Measurements from ENCODE around the gene EIF4E2. TPM values are rescaled to one million over a fixed set of nuclear protein-coding genes. Genes with fewer than 3 reads are reported as not detected.

Gene EIF4E2
- total RNA-seq, 1 experiment from 2014 or later = 97.8 TPM

- TF ChIP-seq, protein P1, sequence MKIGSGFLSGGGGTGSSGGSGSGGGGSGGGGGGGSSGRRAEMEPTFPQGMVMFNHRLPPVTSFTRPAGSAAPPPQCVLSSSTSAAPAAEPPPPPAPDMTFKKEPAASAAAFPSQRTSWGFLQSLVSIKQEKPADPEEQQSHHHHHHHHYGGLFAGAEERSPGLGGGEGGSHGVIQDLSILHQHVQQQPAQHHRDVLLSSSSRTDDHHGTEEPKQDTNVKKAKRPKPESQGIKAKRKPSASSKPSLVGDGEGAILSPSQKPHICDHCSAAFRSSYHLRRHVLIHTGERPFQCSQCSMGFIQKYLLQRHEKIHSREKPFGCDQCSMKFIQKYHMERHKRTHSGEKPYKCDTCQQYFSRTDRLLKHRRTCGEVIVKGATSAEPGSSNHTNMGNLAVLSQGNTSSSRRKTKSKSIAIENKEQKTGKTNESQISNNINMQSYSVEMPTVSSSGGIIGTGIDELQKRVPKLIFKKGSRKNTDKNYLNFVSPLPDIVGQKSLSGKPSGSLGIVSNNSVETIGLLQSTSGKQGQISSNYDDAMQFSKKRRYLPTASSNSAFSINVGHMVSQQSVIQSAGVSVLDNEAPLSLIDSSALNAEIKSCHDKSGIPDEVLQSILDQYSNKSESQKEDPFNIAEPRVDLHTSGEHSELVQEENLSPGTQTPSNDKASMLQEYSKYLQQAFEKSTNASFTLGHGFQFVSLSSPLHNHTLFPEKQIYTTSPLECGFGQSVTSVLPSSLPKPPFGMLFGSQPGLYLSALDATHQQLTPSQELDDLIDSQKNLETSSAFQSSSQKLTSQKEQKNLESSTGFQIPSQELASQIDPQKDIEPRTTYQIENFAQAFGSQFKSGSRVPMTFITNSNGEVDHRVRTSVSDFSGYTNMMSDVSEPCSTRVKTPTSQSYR (CRISPR knock-in tag; IDR thresholded peaks at IDR 0.05) = no peak
- TF ChIP-seq ZNF121 (CRISPR knock-in tag; IDR thresholded peaks at IDR 0.05) (no peak), NR2C2 (CRISPR knock-in tag; IDR thresholded peaks at IDR 0.05) (no peak), PRRX2 (CRISPR knock-in tag; IDR thresholded peaks at IDR 0.05) (no peak), ZNF138 (CRISPR knock-in tag; conservative IDR thresholded peaks at IDR 0.05) (no peak)
- TF ChIP-seq, protein P2, sequence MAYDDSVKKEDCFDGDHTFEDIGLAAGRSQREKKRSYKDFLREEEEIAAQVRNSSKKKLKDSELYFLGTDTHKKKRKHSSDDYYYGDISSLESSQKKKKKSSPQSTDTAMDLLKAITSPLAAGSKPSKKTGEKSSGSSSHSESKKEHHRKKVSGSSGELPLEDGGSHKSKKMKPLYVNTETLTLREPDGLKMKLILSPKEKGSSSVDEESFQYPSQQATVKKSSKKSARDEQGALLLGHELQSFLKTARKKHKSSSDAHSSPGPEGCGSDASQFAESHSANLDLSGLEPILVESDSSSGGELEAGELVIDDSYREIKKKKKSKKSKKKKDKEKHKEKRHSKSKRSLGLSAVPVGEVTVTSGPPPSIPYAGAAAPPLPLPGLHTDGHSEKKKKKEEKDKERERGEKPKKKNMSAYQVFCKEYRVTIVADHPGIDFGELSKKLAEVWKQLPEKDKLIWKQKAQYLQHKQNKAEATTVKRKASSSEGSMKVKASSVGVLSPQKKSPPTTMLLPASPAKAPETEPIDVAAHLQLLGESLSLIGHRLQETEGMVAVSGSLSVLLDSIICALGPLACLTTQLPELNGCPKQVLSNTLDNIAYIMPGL (CRISPR knock-in tag; IDR thresholded peaks at IDR 0.05) = no peak
- TF ChIP-seq, protein P3, sequence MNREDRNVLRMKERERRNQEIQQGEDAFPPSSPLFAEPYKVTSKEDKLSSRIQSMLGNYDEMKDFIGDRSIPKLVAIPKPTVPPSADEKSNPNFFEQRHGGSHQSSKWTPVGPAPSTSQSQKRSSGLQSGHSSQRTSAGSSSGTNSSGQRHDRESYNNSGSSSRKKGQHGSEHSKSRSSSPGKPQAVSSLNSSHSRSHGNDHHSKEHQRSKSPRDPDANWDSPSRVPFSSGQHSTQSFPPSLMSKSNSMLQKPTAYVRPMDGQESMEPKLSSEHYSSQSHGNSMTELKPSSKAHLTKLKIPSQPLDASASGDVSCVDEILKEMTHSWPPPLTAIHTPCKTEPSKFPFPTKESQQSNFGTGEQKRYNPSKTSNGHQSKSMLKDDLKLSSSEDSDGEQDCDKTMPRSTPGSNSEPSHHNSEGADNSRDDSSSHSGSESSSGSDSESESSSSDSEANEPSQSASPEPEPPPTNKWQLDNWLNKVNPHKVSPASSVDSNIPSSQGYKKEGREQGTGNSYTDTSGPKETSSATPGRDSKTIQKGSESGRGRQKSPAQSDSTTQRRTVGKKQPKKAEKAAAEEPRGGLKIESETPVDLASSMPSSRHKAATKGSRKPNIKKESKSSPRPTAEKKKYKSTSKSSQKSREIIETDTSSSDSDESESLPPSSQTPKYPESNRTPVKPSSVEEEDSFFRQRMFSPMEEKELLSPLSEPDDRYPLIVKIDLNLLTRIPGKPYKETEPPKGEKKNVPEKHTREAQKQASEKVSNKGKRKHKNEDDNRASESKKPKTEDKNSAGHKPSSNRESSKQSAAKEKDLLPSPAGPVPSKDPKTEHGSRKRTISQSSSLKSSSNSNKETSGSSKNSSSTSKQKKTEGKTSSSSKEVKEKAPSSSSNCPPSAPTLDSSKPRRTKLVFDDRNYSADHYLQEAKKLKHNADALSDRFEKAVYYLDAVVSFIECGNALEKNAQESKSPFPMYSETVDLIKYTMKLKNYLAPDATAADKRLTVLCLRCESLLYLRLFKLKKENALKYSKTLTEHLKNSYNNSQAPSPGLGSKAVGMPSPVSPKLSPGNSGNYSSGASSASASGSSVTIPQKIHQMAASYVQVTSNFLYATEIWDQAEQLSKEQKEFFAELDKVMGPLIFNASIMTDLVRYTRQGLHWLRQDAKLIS (CRISPR knock-in tag; IDR thresholded peaks at IDR 0.05; ENCODE audit: borderline replicate concordance) = no peak
- TF ChIP-seq, protein P4, sequence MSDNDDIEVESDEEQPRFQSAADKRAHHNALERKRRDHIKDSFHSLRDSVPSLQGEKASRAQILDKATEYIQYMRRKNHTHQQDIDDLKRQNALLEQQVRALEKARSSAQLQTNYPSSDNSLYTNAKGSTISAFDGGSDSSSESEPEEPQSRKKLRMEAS (CRISPR knock-in tag; IDR thresholded peaks at IDR 0.05) = no peak
Measured at GRCh38 chr2:232609607-232610006, 59.1 kb downstream of the EIF4E2 start (continued).

DNA sequence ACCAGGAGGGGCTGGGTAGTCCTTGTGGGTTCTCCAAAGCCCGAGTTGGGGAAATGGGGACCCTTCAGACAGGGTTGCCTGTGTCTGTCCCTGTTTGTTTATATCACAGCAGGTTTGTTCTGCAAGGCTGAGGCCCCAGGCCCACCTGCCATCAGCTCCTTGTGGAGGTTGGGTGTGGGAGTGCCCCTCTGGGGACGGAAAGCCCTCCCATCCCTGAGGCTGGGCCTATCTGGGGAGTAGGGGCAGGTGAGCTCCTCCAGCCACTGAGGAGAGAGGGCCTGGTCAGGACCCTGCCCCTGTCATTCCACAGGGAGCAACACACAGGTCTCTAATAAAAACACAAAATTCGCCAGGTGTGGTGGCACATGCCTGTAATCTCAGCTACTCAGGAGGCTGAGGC is 59.6 kb downstream of the EIF4E2 start:
- ATAC-seq (no peak), DNase-seq (ENCODE audit: low spot score) (no peak)
- ChIA-PET POLR2A (no interaction called here), CTCF (interaction anchor here (0.6 to 2.8 kb wide), 4 partner anchors 20 to 59 kb away, joined by 3 to 19 read pairs (median 10); partner anchors contain the start of gene EFHD1)
- Mint-ChIP-seq H3K36me3 (no peaks in the 10 kb centered on the region), H3K27me3 (ENCODE audit: low read depth) (no peaks in the 10 kb centered on the region), H3K4me3 (no peak overlapping the region), H3K4me1 (no peaks in the 10 kb centered on the region), H3K27ac (no peak overlapping the region), H3K9me3 (no peaks in the 10 kb centered on the region)
- TF ChIP-seq NFYB (CRISPR knock-in tag; conservative IDR thresholded peaks at IDR 0.05; ENCODE audit: low read depth) (no peak), CDX4 (CRISPR knock-in tag; IDR thresholded peaks at IDR 0.05; ENCODE audit: borderline replicate concordance) (no peak), NFE2L1 (CRISPR knock-in tag; IDR thresholded peaks at IDR 0.05) (no peak), RORB (CRISPR knock-in tag; IDR thresholded peaks at IDR 0.05) (no peak), FOXP1 (CRISPR knock-in tag; IDR thresholded peaks at IDR 0.05; ENCODE audit: borderline replicate concordance) (no peak), RELA (CRISPR knock-in tag; IDR thresholded peaks at IDR 0.05; ENCODE audit: borderline replicate concordance) (no peak), ZNF219 (CRISPR knock-in tag; IDR thresholded peaks at IDR 0.05; ENCODE audit: borderline replicate concordance) (no peak)
- TF ChIP-seq, protein P2 (CRISPR knock-in tag; IDR thresholded peaks at IDR 0.05) = no peak
- TF ChIP-seq, protein P5, sequence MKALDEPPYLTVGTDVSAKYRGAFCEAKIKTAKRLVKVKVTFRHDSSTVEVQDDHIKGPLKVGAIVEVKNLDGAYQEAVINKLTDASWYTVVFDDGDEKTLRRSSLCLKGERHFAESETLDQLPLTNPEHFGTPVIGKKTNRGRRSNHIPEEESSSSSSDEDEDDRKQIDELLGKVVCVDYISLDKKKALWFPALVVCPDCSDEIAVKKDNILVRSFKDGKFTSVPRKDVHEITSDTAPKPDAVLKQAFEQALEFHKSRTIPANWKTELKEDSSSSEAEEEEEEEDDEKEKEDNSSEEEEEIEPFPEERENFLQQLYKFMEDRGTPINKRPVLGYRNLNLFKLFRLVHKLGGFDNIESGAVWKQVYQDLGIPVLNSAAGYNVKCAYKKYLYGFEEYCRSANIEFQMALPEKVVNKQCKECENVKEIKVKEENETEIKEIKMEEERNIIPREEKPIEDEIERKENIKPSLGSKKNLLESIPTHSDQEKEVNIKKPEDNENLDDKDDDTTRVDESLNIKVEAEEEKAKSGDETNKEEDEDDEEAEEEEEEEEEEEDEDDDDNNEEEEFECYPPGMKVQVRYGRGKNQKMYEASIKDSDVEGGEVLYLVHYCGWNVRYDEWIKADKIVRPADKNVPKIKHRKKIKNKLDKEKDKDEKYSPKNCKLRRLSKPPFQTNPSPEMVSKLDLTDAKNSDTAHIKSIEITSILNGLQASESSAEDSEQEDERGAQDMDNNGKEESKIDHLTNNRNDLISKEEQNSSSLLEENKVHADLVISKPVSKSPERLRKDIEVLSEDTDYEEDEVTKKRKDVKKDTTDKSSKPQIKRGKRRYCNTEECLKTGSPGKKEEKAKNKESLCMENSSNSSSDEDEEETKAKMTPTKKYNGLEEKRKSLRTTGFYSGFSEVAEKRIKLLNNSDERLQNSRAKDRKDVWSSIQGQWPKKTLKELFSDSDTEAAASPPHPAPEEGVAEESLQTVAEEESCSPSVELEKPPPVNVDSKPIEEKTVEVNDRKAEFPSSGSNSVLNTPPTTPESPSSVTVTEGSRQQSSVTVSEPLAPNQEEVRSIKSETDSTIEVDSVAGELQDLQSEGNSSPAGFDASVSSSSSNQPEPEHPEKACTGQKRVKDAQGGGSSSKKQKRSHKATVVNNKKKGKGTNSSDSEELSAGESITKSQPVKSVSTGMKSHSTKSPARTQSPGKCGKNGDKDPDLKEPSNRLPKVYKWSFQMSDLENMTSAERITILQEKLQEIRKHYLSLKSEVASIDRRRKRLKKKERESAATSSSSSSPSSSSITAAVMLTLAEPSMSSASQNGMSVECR (CRISPR knock-in tag; IDR thresholded peaks at IDR 0.05; ENCODE audit: borderline replicate concordance) = no peak
- TF ChIP-seq, protein P4 (CRISPR knock-in tag; IDR thresholded peaks at IDR 0.05) = no peak
- TF ChIP-seq, protein P6, sequence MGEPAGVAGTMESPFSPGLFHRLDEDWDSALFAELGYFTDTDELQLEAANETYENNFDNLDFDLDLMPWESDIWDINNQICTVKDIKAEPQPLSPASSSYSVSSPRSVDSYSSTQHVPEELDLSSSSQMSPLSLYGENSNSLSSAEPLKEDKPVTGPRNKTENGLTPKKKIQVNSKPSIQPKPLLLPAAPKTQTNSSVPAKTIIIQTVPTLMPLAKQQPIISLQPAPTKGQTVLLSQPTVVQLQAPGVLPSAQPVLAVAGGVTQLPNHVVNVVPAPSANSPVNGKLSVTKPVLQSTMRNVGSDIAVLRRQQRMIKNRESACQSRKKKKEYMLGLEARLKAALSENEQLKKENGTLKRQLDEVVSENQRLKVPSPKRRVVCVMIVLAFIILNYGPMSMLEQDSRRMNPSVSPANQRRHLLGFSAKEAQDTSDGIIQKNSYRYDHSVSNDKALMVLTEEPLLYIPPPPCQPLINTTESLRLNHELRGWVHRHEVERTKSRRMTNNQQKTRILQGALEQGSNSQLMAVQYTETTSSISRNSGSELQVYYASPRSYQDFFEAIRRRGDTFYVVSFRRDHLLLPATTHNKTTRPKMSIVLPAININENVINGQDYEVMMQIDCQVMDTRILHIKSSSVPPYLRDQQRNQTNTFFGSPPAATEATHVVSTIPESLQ (CRISPR knock-in tag; IDR thresholded peaks at IDR 0.05) = no peak

Data from WTC11 (cell line).